ENCODE measurements around the gene PIK3C2G.

PIK3C2G gene, protein sequence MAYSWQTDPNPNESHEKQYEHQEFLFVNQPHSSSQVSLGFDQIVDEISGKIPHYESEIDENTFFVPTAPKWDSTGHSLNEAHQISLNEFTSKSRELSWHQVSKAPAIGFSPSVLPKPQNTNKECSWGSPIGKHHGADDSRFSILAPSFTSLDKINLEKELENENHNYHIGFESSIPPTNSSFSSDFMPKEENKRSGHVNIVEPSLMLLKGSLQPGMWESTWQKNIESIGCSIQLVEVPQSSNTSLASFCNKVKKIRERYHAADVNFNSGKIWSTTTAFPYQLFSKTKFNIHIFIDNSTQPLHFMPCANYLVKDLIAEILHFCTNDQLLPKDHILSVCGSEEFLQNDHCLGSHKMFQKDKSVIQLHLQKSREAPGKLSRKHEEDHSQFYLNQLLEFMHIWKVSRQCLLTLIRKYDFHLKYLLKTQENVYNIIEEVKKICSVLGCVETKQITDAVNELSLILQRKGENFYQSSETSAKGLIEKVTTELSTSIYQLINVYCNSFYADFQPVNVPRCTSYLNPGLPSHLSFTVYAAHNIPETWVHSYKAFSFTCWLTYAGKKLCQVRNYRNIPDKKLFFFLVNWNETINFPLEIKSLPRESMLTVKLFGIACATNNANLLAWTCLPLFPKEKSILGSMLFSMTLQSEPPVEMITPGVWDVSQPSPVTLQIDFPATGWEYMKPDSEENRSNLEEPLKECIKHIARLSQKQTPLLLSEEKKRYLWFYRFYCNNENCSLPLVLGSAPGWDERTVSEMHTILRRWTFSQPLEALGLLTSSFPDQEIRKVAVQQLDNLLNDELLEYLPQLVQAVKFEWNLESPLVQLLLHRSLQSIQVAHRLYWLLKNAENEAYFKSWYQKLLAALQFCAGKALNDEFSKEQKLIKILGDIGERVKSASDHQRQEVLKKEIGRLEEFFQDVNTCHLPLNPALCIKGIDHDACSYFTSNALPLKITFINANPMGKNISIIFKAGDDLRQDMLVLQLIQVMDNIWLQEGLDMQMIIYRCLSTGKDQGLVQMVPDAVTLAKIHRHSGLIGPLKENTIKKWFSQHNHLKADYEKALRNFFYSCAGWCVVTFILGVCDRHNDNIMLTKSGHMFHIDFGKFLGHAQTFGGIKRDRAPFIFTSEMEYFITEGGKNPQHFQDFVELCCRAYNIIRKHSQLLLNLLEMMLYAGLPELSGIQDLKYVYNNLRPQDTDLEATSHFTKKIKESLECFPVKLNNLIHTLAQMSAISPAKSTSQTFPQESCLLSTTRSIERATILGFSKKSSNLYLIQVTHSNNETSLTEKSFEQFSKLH (N-terminal part only)

DNA sequence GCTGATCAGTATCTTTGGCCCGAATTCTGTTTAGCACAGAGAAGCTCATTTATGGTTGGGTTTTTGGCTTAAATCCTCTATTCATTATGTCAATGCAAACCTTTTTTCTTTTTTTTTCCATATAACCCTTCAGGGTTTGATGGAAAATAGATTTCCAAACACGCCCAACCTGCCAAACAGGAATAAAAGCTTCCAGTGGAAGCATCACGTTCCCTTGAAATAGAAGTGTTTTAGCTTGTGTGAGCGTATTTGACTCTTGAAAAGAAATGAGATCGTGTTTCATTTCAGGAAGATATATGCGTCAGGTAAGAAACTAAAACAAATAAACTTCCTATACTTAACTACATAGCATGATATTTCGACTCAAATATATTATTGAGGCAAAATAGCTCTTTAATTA is at the start of gene PIK3C2G:
Gene PIK3C2G, plus strand, starts transcription at position 246 of the 400 bp plus-strand sequence. CDS start 20,564 bp downstream, outside the sequence.
- peak within 1 kb of the TSS; percentile 12; the same call in 1 of the 2 replicates for H3K27ac ChIP-seq
- TF ChIP-seq, protein P1, sequence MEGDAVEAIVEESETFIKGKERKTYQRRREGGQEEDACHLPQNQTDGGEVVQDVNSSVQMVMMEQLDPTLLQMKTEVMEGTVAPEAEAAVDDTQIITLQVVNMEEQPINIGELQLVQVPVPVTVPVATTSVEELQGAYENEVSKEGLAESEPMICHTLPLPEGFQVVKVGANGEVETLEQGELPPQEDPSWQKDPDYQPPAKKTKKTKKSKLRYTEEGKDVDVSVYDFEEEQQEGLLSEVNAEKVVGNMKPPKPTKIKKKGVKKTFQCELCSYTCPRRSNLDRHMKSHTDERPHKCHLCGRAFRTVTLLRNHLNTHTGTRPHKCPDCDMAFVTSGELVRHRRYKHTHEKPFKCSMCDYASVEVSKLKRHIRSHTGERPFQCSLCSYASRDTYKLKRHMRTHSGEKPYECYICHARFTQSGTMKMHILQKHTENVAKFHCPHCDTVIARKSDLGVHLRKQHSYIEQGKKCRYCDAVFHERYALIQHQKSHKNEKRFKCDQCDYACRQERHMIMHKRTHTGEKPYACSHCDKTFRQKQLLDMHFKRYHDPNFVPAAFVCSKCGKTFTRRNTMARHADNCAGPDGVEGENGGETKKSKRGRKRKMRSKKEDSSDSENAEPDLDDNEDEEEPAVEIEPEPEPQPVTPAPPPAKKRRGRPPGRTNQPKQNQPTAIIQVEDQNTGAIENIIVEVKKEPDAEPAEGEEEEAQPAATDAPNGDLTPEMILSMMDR (IDR thresholded peaks at IDR 0.05): no peak
- TF ChIP-seq ZFX (IDR thresholded peaks at IDR 0.05; ENCODE audit: borderline replicate concordance): no peak

DNA sequence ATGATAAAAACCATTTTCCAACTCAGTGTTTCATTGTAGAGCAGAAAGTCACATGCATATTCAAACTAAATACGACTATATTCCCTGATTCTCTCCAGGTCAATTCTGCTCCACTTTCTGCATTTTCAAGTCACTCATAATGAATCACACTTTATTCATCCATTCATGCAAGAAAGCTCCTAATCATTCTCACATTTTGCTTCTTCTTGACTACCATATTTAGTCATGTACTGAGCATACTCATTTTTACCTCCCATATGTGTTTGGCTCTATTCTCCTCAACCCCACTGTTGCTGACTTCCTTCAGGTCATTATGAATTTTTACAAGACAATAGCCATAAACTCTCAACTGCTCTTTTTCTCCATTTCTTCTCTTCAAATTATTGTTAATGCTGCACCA is 43.4 kb upstream of the PIK3C2G start:
- H3K27ac ChIP-seq: no peak overlapping the region
- TF ChIP-seq, protein P1 (IDR thresholded peaks at IDR 0.05): no peak
- no peak for TF ChIP-seq ZFX (IDR thresholded peaks at IDR 0.05; ENCODE audit: borderline replicate concordance)

DNA sequence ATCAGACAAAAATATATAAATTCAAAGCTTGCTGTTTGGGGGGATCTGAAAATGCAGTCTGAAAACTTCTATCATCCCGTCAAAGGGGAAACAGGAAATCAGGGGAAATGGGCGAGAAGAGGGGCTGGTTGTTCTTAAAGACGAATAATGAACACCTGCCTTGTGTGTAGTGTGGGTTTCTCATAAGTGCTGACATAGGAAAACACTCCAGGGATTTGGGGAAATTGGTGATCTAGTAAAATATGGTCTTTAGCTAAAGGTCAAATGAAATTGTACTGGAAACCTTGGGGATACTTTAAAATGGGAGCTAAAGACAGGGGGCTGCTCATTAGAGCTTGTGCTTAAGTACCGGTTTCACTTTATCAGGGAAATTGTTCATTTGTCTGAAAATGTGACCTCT is 39.6 kb upstream of the PIK3C2G start:
- TF ChIP-seq, protein P1 (IDR thresholded peaks at IDR 0.05): no peak
- no peak for TF ChIP-seq ZFX (IDR thresholded peaks at IDR 0.05; ENCODE audit: borderline replicate concordance)
- no peak overlapping the region for H3K27ac ChIP-seq

DNA sequence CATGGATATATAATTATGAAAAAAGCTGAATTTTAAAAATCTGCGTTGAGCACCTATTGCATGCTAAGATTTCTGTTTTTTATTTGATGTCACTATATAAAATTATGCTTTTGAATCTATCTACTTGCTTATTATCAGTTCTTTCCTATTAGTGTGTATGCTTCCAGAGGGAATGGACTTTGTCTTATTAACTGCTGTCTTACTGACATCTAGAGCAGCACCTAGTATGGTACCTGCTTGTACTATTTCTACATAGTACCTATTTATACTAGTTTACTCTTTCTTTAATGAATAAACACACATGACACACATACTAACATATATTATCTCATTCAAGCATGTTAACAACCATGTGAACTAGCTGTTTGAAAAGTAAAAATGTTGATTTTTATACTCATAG is 38.6 kb upstream of the PIK3C2G start:
- TF ChIP-seq, protein P1 (IDR thresholded peaks at IDR 0.05): no peak
- no peak for TF ChIP-seq ZFX (IDR thresholded peaks at IDR 0.05; ENCODE audit: borderline replicate concordance)
- H3K27ac ChIP-seq: no peak overlapping the region

DNA sequence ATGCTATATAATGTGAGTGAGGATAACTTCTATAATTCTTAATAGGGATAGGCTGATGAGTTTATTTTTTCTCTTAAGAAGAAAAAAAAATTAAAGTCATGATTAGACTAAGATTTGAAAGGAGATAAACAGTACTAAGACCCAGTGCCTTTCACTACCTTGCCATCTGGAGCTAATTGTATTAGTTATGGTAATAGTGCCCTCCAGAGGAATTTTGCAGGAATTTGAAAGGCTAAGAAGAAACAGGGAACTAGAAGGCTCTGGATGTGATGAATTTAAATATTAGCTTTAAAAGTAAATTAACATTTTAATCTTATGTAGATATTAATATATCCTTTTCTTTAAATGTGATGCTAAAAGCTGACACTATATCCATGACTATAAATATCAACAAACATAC is 36.6 kb upstream of the PIK3C2G start:
- H3K27ac ChIP-seq: no peak overlapping the region
- TF ChIP-seq, protein P1 (IDR thresholded peaks at IDR 0.05): peak; percentile 81
- TF ChIP-seq ZFX (IDR thresholded peaks at IDR 0.05; ENCODE audit: borderline replicate concordance): no peak

DNA sequence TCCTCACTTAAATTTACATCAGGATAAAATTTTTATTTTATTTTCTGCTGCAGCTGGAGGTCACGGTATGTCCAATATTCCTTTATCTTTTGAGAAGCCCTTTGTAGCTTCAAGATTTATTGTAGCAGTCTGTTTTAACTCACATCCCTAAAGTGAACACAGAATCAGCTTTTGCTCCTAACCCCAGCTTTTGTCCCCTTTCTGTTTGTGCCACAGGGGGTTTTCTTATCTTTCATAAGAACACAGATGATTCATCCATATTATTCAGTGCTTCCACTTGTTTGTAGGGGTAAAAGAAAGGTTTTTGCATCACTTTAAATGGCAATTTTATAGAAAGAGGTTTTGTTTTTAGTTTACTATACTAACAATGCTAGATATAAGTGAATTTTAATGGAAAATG is 21.8 kb upstream of the PIK3C2G start:
- no peak for TF ChIP-seq ZFX (IDR thresholded peaks at IDR 0.05; ENCODE audit: borderline replicate concordance)
- TF ChIP-seq, protein P1 (IDR thresholded peaks at IDR 0.05): no peak
- no peak overlapping the region for H3K27ac ChIP-seq
